SK-N-MC (cell line): Measurements from ENCODE around the gene OR10H3.
"Not testable (repeated sequence)": the region's sequence is repeated elsewhere in the genome, so short reads cannot be mapped to it uniquely, and the experiment has no call there.

Experiments used
- DNase-seq: peaks from one replicate; pipeline ENCODE4 v3.0.0-alpha.2; 2011; ENCODE audit warnings: low read depth, low spot score
- H3K27ac ChIP-seq: fragments of 200-600 bp; sonication (generic); 2 replicates; pipeline ENCODE4 v1.5.1; 2016; ENCODE audit warnings: mixed run types
- H3K36me3 ChIP-seq: fragments of 200-600 bp; sonication (generic); 2 replicates; pipeline ENCODE4 v1.6.1; 2017; ENCODE audit warnings: antibody characterized with exemption, low read length, mixed read lengths; ENCODE audit not compliant: insufficient read depth
- H3K4me3 ChIP-seq: fragments of 200-600 bp; sonication (generic); 2 replicates; pipeline ENCODE4 v1.5.1; 2016
- H3K9ac ChIP-seq: fragments of 200-600 bp; sonication (generic); 2 replicates; pipeline ENCODE4 v1.8.0; 2017; ENCODE audit warnings: mixed run types, mixed read lengths; ENCODE audit not compliant: insufficient read length
- H3K9me3 ChIP-seq: fragments of 200-600 bp; sonication (generic); 2 replicates; pipeline ENCODE4 v1.6.1; 2017; ENCODE audit warnings: low read depth, mild to moderate bottlenecking, antibody characterized with exemption, low read length, moderate library complexity, mixed read lengths
- EZH2 ChIP-seq: fragments of 200-600 bp; sonication (generic); IDR thresholded peaks from one replicate; pipeline ENCODE4 v1.6.1; 2017; ENCODE audit warnings: antibody characterized with exemption
- FOXP2 ChIP-seq: optimal IDR thresholded peaks from 2 replicates; pipeline ENCODE3; 2011; ENCODE audit warnings: mild to moderate bottlenecking, moderate library complexity; ENCODE audit not compliant: insufficient read depth; ENCODE audit errors: extremely low read length, control extremely low read depth
- POLR2AphosphoS5 ChIP-seq: IDR thresholded peaks from 2 replicates; pipeline ENCODE4 v1.6.1; 2012; ENCODE audit warnings: mild to moderate bottlenecking, low read depth, low read length, borderline replicate concordance

Gene OR10H3

GRCh38 chr19:15727724-15728123 lies 10.1 kb upstream of the OR10H3 start, which contains the start of gene OR10H2:
Gene OR10H2, plus strand, starts transcription at chr19:15728024. Its CDS starts 20 bp downstream, at chr19:15728044.
- no peaks in the 10 kb centered on the region for H3K36me3 ChIP-seq
- H3K9me3 ChIP-seq, result no peaks in the 10 kb centered on the region
- no peak within 1 kb of the TSS for H3K4me3 ChIP-seq
- H3K9ac ChIP-seq, result no peak within 1 kb of the TSS
- no peak for DNase-seq
- no peak within 1 kb of the TSS for H3K27ac ChIP-seq
- TF ChIP-seq FOXP2 (no peak), EZH2 (no peak), POLR2AphosphoS5 (no peak)

GRCh38 chr19:15730538-15730937 lies 7.2 kb upstream of the OR10H3 start:
- Histone ChIP-seq H3K9ac (no peak overlapping the region), H3K36me3 (no peaks in the 10 kb centered on the region), H3K4me3 (no peak overlapping the region), H3K9me3 (no peaks in the 10 kb centered on the region), H3K27ac (no peak overlapping the region)
- no peak for DNase-seq
- TF ChIP-seq POLR2AphosphoS5 (no peak), FOXP2 (no peak)

- no peaks in the 10 kb centered on the region for H3K9me3 ChIP-seq
Observed at GRCh38 chr19:15732388-15732787, 5.4 kb upstream of the OR10H3 start.

GRCh38 chr19:15733895-15734294 lies 3.9 kb upstream of the OR10H3 start:
- H3K4me3 ChIP-seq, result no peak overlapping the region
- H3K27ac ChIP-seq, result no peak overlapping the region
- H3K9ac ChIP-seq, result no peak overlapping the region
- no peak for TF ChIP-seq EZH2
- no peak for TF ChIP-seq FOXP2
- no peak for TF ChIP-seq POLR2AphosphoS5
- H3K36me3 ChIP-seq, result no peaks in the 10 kb centered on the region
- DNase-seq, result no peak
- H3K9me3 ChIP-seq, result no peaks in the 10 kb centered on the region

More at GRCh38 chr19:15732388-15732787, 5.4 kb upstream of the OR10H3 start:
- Histone ChIP-seq H3K27ac (no peak overlapping the region), H3K9ac (no peak overlapping the region), H3K4me3 (no peak overlapping the region), H3K36me3 (no peaks in the 10 kb centered on the region)
- TF ChIP-seq FOXP2 (no peak), EZH2 (no peak), POLR2AphosphoS5 (no peak)
- no peak for DNase-seq

GRCh38 chr19:15740785-15741184 lies 3.0 kb downstream of the OR10H3 start:
- DNase-seq, result no peak
- TF ChIP-seq EZH2 (no peak), POLR2AphosphoS5 (no peak), FOXP2 (no peak)
- Histone ChIP-seq H3K36me3 (no peaks in the 10 kb centered on the region), H3K27ac (no peak overlapping the region), H3K4me3 (no peak overlapping the region), H3K9me3 (no peaks in the 10 kb centered on the region), H3K9ac (no peak overlapping the region)

GRCh38 chr19:15748239-15748638 lies 10.5 kb downstream of the OR10H3 start:
- peak; percentile 90 for TF ChIP-seq EZH2
- TF ChIP-seq POLR2AphosphoS5, result no peak
- no peak overlapping the region for H3K9ac ChIP-seq
- H3K36me3 ChIP-seq, result no peaks in the 10 kb centered on the region
- no peak overlapping the region for H3K27ac ChIP-seq
- H3K9me3 ChIP-seq, result no peaks in the 10 kb centered on the region
- no peak overlapping the region for H3K4me3 ChIP-seq
- DNase-seq, result no peak

GRCh38 chr19:15758379-15758778 lies 20.6 kb downstream of the OR10H3 start:
- no peak overlapping the region for H3K4me3 ChIP-seq
- H3K36me3 ChIP-seq, result no peaks in the 10 kb centered on the region
- no peak for DNase-seq
- no peak for TF ChIP-seq FOXP2
- no peak for TF ChIP-seq EZH2
- no peak for TF ChIP-seq POLR2AphosphoS5
- no peak overlapping the region for H3K27ac ChIP-seq
- H3K9me3 ChIP-seq, result no peaks in the 10 kb centered on the region
- no peak overlapping the region for H3K9ac ChIP-seq

- Histone ChIP-seq H3K36me3 (no peaks in the 10 kb centered on the region), H3K9me3 (no peaks in the 10 kb centered on the region), H3K4me3 (no peak overlapping the region), H3K27ac (no peak overlapping the region), H3K9ac (no peak overlapping the region)
- no peak for DNase-seq
- TF ChIP-seq FOXP2 (no peak), POLR2AphosphoS5 (no peak), EZH2 (no peak)
Observed at GRCh38 chr19:15759962-15760565, 22.3 kb downstream of the OR10H3 start.

- Histone ChIP-seq H3K36me3 (no peaks in the 10 kb centered on the region), H3K27ac (no peak overlapping the region), H3K9me3 (no peaks in the 10 kb centered on the region), H3K4me3 (no peak overlapping the region), H3K9ac (no peak overlapping the region)
- no peak for DNase-seq
- TF ChIP-seq POLR2AphosphoS5 (no peak), FOXP2 (no peak)
Observed at GRCh38 chr19:15769586-15769985, 31.8 kb downstream of the OR10H3 start.

- not testable (repeated sequence) for H3K9me3 ChIP-seq, H3K9ac ChIP-seq, H3K27ac ChIP-seq, H3K4me3 ChIP-seq, DNase-seq, H3K36me3 ChIP-seq
Observed at GRCh38 chr19:15774159-15774558, 36.4 kb downstream of the OR10H3 start.
